HG03469 (cell line): ENCODE measurements around the gene ACCS.

Experiments
- ATAC-seq: cut with Tn5 transposase; IDR thresholded peaks from one replicate; pipeline ENCODE4 v1.9.1; 2021; ENCODE audit warnings: mild to moderate bottlenecking, moderate library complexity, moderate number of reproducible peaks; ENCODE audit not compliant: unreplicated experiment

Gene ACCS, protein sequence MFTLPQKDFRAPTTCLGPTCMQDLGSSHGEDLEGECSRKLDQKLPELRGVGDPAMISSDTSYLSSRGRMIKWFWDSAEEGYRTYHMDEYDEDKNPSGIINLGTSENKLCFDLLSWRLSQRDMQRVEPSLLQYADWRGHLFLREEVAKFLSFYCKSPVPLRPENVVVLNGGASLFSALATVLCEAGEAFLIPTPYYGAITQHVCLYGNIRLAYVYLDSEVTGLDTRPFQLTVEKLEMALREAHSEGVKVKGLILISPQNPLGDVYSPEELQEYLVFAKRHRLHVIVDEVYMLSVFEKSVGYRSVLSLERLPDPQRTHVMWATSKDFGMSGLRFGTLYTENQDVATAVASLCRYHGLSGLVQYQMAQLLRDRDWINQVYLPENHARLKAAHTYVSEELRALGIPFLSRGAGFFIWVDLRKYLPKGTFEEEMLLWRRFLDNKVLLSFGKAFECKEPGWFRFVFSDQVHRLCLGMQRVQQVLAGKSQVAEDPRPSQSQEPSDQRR

GRCh38 chr11:44065841-44066731, at the start of gene ACCS:
Gene ACCS (plus strand): TSS chr11:44066270. CDS start chr11:44067628, 1,358 bp downstream.
- peak; percentile 91 for ATAC-seq

DNA sequence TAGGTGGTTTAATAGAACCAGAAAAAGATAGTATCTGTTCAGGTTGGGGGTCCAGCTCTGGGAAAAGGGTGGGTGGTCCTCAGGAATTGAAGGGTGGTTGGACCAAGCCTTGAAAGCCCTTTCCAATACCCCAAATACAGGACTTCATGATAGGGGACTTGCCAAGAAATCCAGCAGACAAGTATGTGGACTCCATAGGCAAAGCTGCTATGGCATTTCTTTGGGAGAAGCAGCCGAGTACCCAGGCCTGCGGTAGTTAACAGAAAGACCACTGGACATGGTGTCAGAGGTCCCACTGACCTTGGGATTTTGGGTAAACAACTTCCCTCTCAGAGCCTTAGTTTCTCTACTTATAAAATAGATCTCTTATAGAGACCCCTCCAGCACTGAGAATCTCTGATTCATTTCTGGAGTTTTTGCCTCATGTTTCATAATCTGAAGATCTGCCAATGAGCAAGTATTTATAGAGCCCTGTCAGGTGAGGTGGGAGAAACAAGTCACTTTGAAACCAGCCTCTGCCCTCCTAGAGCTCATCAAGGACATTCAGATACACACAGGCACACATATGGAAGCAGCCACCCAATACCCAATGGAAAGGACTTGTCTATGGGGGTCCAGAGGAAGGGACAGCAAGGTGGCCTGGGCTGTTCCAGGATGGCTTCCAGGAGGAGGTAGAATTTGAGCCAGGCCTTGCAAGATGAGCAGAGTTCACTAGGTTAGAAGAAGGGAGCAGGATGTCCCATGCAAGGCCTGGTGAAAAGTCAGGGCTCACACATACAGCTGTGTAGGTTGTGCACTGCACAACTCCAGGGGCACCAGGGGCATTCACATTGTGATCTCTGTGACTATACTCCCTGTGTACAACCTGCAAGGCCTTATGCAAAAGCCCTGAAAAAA, 49.3 kb upstream of the ACCS start:
- ATAC-seq = no peak

- ATAC-seq = no peak
Measured at GRCh38 chr11:44017443-44018126, 48.5 kb upstream of the ACCS start.

DNA sequence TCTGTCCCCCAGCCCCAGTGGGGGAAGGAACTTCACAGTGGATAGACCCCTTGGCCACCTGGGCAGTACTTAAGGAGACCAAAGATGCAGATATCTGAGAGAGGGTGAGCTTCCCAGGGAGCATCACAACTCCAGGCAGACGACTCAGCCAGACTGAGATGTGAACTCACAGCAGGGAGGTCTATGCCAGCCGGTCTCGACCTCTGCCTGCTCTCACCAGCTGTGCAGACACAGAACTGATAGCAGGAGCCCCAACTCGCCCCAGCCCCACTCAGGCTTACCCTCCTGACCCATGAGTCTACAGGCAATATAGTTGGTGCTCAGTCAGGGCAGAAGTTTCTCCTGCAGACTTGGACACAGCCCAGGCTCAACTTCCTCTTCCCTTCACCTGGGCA, 47.9 kb upstream of the ACCS start:
- no peak for ATAC-seq

DNA sequence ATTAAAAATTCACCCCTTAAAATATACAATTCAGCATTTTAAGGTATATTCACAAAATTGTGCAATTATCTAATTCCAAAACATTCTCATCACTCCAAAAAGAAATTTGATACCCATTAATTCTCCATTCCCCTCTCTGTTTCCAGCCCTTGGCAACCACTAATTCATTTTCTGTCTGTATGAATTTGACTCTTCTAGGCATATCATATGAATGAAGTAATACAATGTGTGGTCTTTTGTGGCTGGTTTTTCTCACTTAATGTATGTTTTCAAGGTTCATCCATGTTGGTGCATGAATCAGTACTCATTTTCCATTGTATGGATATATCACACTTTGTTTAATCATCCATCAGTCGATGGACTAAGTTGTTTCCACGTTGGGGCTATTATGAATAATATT, 47.2 kb upstream of the ACCS start:
- no peak for ATAC-seq

DNA sequence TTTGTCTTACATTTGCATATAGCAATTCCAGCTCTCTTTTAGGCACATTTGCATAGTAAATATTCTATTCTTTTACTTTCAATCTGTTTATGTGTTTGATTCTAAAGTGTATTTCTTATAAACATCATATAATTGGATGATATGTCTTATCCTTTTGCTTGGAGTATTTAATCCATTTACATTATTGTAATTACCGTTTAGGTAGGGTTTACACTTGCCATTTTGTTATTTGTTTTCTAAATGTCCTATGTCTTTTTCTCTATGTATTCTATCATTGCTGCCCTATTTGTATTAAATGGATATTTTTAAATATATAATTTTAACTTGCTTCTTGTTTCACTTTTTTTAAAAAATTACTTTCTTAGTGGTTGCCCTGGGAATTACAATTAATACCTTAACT, 41.1 kb upstream of the ACCS start:
- ATAC-seq = no peak

- no peak for ATAC-seq
Measured at GRCh38 chr11:44025727-44026126, 40.3 kb upstream of the ACCS start.

GRCh38 chr11:44028401-44028800, 37.7 kb upstream of the ACCS start:
- no peak for ATAC-seq

- no peak for ATAC-seq
Measured at GRCh38 chr11:44028816-44029506, 37.1 kb upstream of the ACCS start.

- ATAC-seq = no peak
Measured at GRCh38 chr11:44029507-44029845, 36.6 kb upstream of the ACCS start.

GRCh38 chr11:44029977-44030911, 35.8 kb upstream of the ACCS start:
- no peak for ATAC-seq

GRCh38 chr11:44030996-44031395, 35.1 kb upstream of the ACCS start:
- no peak for ATAC-seq

- no peak for ATAC-seq
Measured at GRCh38 chr11:44031549-44031948, 34.5 kb upstream of the ACCS start.

DNA sequence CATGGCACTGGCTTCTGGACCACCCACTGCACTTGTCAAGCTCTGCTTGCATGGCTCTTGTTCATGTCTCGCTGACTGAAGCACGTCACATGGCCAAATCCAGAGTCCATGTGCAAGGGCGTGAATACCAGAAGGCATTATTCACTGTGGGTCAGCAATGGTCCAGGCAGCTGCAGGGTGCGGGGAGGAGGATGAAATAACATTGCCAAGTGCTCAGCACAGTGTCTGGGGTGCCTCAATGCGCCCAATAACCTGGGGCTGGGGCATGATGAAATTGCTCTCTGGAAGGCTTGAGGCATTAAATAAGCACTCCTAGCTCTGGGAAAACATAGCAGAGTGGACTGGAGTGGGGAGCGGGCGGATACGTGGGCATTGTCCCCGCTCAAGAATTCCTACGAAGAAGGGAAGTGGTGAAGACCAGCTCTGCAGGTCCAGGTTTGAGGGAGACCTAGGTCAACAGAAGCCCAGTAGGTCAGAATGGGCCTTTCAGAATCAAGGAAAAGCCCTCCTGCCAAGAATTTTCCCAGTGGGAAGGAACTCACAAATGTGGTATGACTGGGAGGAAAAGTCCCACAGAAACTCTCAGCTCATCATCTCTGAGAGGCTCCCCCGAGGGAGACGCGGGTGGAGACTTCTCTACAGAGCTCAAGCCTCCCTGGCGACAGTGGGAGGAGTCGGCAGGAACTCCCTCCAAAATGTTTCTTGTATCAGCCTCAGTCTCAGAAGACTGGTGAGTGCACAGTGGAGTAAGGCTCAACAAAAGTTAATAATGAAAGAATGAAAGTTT, 33.6 kb upstream of the ACCS start:
- ATAC-seq = no peak

GRCh38 chr11:44033411-44033850, 32.6 kb upstream of the ACCS start:
- no peak for ATAC-seq

- ATAC-seq = no peak
Measured at GRCh38 chr11:44033856-44034255, 32.2 kb upstream of the ACCS start.

DNA sequence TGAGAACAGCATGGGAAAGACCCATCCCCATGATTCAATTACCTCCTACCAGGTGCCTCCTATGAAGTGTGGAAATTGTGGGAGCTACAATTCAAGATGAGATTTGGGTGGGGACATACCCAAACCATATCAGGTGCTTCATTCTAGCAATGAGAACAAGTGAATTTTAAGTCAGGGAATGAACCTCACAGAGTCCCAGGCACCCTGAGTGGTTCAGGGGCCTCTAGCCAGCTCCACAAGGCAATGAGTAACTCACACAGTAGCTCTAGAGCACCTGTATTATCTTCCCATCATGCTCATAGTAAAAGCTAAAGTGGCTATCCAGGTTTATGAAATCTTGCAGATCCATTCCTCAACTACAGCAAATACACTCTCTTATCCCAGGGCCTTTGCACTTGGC, 31.4 kb upstream of the ACCS start:
- no peak for ATAC-seq
